HepG2 (cell line): ENCODE results near the gene GNL2. TPM values are rescaled to one million over a fixed set of nuclear protein-coding genes. Genes with fewer than 3 reads are reported as not detected.

Experiments used
- ARNTL ChIP-seq: sonication (generic); formaldehyde crosslinking; IDR thresholded peaks from 2 replicates; pipeline ENCODE4 v1.4.0; 2020; ENCODE audit warnings: mild to moderate bottlenecking, missing genetic modification reagents
- DNMT1 ChIP-seq: sonication (generic); formaldehyde crosslinking; IDR thresholded peaks from 2 replicates; pipeline ENCODE4 v1.5.1; 2020; ENCODE audit warnings: mild to moderate bottlenecking, missing genetic modification reagents
- FOSL2 ChIP-seq: sonication (generic); formaldehyde crosslinking; IDR thresholded peaks from 2 replicates; pipeline ENCODE4 v1.4.0; 2020; ENCODE audit warnings: missing genetic modification reagents
- KLF6 ChIP-seq: IDR thresholded peaks from 2 replicates; pipeline ENCODE4 v1.8.0; 2016; ENCODE audit warnings: missing biosample characterization, missing genetic modification reagents
- MXI1 ChIP-seq: IDR thresholded peaks from 3 replicates; pipeline ENCODE4 v1.6.1; 2012; ENCODE audit warnings: low read depth, low read length, inconsistent platforms, borderline replicate concordance
- NFE2L2 ChIP-seq: fragments of 150-350 bp; IDR thresholded peaks from 2 replicates; pipeline ENCODE4 v1.6.1; 2014; ENCODE audit warnings: low read length
- SALL2 ChIP-seq: sonication (generic); formaldehyde crosslinking; IDR thresholded peaks from 2 replicates; pipeline ENCODE4 v1.8.1; 2023; ENCODE audit warnings: mild to moderate bottlenecking, missing genetic modification reagents, inconsistent platforms
- SNAPC4 ChIP-seq: sonication (generic); formaldehyde crosslinking; IDR thresholded peaks from 2 replicates; pipeline ENCODE4 v1.4.0; 2020; ENCODE audit warnings: mild to moderate bottlenecking, missing genetic modification reagents
- TFDP1 ChIP-seq: IDR thresholded peaks from 2 replicates; pipeline ENCODE4 v1.6.1; 2016; ENCODE audit warnings: missing compliant biosample characterization, missing genetic modification reagents, borderline replicate concordance
- ZBTB40 ChIP-seq, 2 experiments: fragments of 450-650 bp in 1 of 2; sonication (generic) in 1 of 2; formaldehyde crosslinking in 1 of 2; IDR thresholded peaks; 2 replicates each; pipeline versions ENCODE4 v1.6.1 to v1.8.0; 2016 to 2022; ENCODE audit warnings: antibody characterized with exemption in 1 of 2, mild to moderate bottlenecking in 1 of 2, missing genetic modification reagents in 1 of 2
- ZMYM3 ChIP-seq: sonication (generic); formaldehyde crosslinking; IDR thresholded peaks from 2 replicates; pipeline ENCODE4 v1.5.1; 2020; ENCODE audit warnings: mild to moderate bottlenecking, missing genetic modification reagents
- ZNF460 ChIP-seq: sonication (generic); formaldehyde crosslinking; IDR thresholded peaks from 2 replicates; pipeline ENCODE4 v1.5.1; 2020; ENCODE audit warnings: missing genetic modification reagents, mild to moderate bottlenecking, borderline replicate concordance
- polyA plus RNA-seq, 8 experiments: library from polyadenylated mRNA; depleted of rRNA in 3 of 8; stranded (reverse) in 7 of 8; unstranded in 1 of 8; fragments of >200 nt; fragmentation: Illumina TruSeq in 4 of 8; extraction: Trizol in 4 of 8; gene quantifications; 2 replicates each; pipeline versions ENCODE4 v1.2.1 to v1.2.3, GENCODE V29; 2011 to 2016; ENCODE audit warnings: low read depth in 4 of 8, missing spikeins in 1 of 8, mixed read lengths in 1 of 8; ENCODE audit not compliant: insufficient read depth in 1 of 8
- total RNA-seq, 5 experiments: library from RNA; depleted of rRNA; stranded (reverse); fragments of >200 nt; fragmentation: Illumina TruSeq; extraction: Trizol; gene quantifications; 2 replicates each; pipeline ENCODE4 v1.2.3, GENCODE V29; 2016; ENCODE audit warnings: low read depth in 1 of 5

Gene GNL2
- total and polyA plus RNA-seq, 2 of the 13 experiments (the other 11 are each of a cell fraction or from before 2014, with no cell fraction given), result 32.1 to 72.1 TPM

- no peak for TF ChIP-seq SNAPC4 (CRISPR knock-in tag)
- TF ChIP-seq ZBTB40 (IDR thresholded peaks at IDR 0.05), result peak; percentile 85
- TF ChIP-seq ZBTB40 (CRISPR knock-in tag; IDR thresholded peaks at IDR 0.05), result peak; percentile 36; the same call in 1 of the 2 replicates
- no peak for TF ChIP-seq NFE2L2
- peak; percentile 45; the same call in 1 of the 2 replicates for TF ChIP-seq FOSL2 (CRISPR knock-in tag)
- TF ChIP-seq DNMT1 (CRISPR knock-in tag), result no peak
- TF ChIP-seq KLF6 (CRISPR knock-in tag), result no peak; the same call in none of the 2 replicates
- TF ChIP-seq ZMYM3 (CRISPR knock-in tag), result peak; percentile 74
- peak; percentile 99 for TF ChIP-seq TFDP1 (CRISPR knock-in tag)
- TF ChIP-seq MXI1, result peak; percentile 73; the same call in 1 of the 3 replicates
- peak; percentile 95 for TF ChIP-seq ZNF460 (CRISPR knock-in tag)
- TF ChIP-seq SALL2, result 0 out of 2 replicates have a peak, but pooled peaks have one; percentile 56
- peak; percentile 85 for TF ChIP-seq ARNTL (CRISPR knock-in tag)
These were observed 41.6 kb downstream of the GNL2 start, which contains the start of gene SNIP1 (continued) for GRCh38 chr1:37553927-37554808.
